ENCODE results near the gene ACLY. TPM values are rescaled to one million over a fixed set of nuclear protein-coding genes. Genes with fewer than 3 reads are reported as not detected.
"Not testable (repeated sequence)": the region's sequence is repeated elsewhere in the genome, so short reads cannot be mapped to it uniquely, and the experiment has no call there.

The ACLY gene
- total RNA-seq, 1 donor from 2014 or later: 286 TPM

DNA sequence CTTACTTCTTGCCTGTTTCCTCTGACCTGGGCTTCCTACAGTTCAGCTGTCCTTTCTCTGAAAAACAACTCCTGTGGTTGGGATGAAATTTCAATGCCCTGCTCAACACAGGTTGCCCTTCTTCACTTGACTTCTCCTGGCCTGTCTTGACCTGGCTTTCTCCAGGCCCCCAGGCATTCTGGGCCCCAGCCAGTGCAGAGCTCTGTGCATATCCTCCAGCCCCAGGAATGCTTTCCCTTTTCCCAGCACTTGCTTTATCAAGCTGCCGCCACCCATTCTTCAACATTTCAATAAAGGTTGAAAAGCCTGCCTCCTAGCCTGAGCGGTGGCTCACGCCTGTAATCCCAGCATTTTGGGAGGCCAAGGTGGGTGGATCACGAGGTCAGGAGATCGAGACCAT, 22.4 kb upstream of the ACLY start:
- DNase-seq (ENCODE audit: extremely low read depth, low read depth, low spot score): no peak

DNA sequence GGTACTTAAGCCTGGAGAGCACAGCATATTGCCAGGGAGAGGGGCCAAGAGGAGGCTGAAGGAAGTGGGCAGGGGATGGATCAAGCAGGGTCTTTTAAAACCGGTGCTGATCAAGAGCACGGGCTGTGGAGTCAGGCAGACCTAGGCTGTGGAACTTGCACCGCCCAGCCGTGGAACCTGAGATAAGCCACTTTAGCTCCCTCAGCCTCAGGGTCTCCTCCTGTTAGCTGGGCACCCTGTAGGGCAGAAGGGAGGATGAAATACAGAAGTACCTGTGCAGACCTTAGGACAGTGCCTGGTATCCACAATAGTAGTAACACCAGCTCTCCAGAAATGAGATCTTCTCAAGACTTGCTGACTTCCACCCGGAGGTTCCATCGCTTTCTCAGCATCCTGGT, 20.9 kb upstream of the ACLY start:
- no peak for DNase-seq (ENCODE audit: extremely low read depth, low read depth, low spot score)

DNA sequence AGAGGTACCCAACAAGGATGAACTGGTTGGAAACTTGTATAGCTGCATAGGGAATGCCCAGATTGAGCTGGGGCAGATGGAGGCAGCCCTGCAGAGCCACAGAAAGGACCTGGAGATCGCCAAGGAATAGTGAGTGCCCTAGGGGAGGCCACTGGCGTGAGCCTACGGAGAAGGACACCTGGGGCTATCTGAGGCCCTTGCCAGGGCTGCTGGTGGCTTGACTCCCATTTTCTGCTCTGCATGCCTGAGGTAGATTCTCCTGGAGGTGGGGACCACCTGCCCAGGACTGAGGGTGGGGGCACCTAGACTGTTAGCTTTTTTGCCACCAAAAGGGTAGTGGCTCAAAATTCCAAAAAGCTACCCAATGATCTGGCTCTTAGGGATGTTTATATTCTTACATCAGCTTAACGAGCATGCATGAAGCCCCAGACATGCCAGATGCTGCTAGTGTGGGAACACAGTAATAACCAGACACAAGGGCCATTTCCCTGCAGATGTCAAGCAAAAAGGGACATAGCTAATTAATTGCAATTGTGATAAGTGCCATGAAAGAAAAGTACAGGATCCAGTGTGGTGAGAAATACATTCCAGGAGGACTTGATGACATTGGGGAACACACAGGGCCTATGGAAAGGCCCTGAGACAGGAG, 20.4 kb upstream of the ACLY start:
- DNase-seq (ENCODE audit: extremely low read depth, low read depth, low spot score): no peak

DNA sequence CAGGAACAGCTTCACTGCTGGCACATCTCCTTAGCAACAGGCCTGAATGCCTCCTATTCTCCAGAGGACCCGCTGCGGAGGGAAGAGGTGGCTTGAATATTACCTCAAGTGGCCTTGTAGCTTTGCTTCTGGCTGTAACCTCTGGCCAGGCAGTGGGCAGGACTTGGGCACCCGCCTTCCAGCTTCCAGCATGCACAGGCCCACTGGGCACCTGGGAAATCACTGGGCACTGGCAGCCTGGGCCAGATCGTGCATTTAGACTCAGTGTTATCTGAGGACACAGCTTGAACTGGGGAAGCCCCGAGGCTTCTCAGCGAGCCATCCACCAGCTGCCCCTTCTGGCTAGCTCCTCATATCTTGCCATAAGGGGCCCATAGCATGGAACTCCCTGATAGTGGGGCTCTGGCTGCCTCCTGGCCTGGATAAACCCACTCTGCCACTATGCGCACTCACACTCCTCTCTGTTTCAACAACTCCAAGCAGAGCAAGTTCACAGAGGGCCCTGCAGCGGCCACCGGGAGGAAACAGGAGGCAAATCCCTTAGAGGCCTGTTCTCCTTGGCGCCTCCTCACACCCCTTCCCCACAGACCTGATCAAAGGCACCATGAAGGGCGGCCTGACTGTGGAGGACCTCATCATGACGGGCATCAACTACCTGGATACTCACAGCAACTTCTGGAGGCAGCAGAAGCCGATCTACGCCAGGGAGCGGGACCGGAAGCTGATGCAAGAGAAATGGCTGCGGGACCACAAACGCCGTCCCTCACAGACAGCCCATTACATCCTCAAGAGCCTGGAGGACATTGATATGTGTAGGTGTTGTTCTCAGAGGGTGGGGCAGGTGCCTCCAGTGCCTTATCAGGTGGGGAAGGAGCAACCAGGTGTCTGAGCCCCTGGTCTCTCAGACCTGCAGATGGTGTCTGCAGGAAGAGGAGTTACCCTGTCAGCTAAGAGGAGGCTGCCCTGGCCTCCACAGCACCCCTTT, 19.5 kb upstream of the ACLY start:
- no peak for DNase-seq (ENCODE audit: extremely low read depth, low read depth, low spot score)

DNA sequence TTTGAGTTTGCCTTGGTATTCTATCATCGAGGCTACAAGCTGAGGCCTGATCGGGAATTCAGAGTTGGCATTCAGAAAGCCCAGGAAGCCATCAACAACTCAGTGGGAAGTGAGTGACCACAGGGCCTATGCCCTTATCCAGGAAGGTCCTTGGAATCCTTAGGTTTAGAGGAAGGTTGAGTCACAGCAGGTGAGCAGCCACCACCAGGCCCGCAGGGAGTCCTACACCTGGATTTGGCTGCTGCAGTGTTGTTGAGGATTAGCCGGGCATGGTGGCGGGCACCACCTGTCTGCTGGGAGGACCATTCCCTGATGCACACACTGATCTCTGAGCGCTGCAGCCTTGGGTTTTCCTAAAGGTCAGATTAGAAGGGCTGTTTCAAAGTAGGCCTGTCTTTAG, 16.9 kb upstream of the ACLY start:
- DNase-seq (ENCODE audit: extremely low read depth, low read depth, low spot score): no peak

DNA sequence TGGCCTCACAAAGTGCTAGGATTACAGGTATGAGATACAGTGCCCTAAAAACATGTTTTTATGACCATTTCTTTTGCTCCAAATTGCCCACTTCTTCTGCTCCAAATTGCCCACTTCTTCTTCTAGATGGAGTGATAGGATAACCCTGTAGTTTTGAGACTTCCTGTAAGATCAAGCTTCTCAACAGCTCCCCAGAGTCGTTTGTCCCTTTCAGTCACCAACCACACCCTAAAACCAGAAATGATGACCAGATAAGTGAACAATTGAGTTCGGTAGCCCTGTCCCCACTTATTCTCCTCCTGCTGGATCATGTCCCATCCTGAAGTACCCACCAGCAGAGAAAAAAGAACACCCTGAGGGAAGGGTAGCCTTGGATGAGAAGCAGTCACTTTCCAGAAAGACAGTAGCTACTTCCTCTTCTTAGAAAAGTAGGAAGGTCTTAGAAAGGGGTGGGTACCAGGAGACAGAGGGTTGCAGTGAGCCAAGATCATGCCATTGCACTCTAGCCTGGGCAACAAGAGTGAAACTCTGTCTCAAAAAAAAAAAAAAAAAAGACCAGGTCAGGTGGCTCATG, 14.2 kb upstream of the ACLY start:
- DNase-seq (ENCODE audit: extremely low read depth, low read depth, low spot score): no peak

DNA sequence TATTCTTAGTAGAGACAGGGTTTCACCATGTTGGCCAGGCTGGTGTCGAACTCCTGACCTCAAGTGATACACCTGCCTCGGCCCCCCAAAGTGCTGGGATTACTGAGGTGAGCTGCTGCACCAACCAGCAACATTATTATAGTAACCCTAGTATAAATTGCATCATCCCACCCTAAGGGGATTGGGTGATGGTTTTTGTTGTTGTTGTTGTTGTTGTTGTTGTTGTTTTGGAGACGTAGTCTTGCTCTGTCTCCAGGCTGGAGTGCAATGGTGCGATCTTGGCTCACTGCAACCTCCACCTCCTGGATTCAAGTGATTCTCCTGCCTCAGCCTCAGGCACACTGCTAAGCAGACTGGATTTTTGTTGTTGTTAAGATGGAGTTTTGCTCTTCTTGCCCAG, 13.0 kb upstream of the ACLY start:
- not testable (repeated sequence) for DNase-seq (ENCODE audit: extremely low read depth, low read depth, low spot score)

DNA sequence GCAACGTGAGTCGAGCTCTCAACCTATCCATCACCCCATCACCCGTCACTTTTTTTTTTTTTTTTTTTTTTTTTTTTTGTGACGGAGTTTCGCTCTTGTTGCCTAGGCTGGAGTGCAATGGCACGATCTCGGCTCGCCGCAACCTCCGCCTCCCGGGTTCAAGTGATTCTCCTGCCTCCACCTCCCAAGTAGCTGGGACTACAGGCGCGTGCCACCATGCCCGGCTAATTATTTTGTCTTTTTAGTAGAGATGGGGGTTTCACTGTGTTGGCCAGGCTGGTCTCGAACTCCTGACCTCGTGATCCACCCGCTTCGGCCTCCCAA, 12.0 kb upstream of the ACLY start:
- not testable (repeated sequence) for DNase-seq (ENCODE audit: extremely low read depth, low read depth, low spot score)

DNA sequence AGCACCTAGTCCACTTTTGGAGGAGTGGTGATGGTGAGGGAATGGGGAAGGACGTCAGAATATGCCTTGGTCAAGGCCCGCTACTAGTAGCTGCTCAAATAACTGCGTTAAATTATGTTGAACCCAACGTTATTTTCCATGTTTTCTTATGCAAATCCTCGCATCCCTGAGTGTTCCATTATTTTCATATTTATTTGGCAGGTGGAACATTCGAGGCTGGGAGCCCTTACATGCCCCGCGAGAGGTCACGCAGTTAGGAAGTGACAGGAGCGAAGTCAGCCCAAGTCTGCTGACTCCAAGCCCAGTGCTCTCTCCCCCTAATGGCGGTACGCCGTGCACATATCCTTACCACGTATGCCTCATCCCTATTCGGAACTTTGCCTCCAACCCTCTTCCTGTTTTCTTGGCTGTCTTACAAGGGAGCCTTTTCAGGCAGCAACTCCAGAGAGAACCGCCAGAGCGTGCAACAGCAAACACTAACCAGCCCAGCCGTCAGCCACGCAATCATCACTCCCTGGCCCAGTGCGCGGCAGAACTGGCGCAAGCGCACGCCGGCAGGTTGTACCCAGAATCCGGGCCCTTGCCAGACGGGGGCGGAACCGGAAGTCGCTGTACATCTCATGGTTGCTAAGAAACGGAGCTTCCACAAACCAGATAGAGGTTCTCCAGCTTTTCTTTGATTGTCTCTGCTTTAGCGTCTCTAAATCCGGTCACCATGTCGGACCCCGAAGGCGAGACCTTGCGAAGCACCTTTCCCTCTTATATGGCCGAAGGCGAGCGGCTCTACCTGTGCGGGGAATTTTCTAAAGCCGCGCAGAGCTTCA, 11.5 kb upstream of the ACLY start, which contains the start of gene ODAD4:
Gene ODAD4, plus strand, starts transcription at position 609 of the 824 bp plus-strand sequence. Its CDS starts 107 bp downstream, at position 716.
- DNase-seq (ENCODE audit: extremely low read depth, low read depth, low spot score): peak; percentile 77

DNA sequence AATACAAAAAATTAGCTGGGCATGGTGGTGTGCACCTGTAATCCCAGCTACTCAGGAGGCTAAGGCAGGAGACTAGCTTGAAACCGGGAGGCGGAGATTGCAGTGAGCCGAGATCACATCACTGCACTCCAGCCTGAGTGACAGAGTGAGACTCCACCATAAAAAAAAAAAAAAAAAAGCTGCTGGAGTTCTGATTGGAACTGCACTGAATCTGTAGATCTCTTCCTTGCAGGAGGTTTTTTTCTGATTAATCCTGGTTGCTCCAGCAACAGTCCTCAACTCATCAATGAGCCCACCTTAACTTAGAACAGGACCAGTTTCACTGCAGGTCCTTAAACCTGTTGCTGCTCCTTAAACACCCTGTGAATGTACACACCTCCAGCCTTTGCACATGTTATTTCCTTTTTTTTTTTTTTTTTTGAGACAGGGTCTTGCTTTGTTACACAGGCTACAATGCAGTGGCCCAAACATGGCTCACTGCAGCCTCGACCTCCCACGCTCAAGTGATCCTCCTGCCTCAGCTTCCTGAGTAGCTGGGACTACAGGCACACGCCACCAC, 10.0 kb upstream of the ACLY start:
- no peak for DNase-seq (ENCODE audit: extremely low read depth, low read depth, low spot score)

DNA sequence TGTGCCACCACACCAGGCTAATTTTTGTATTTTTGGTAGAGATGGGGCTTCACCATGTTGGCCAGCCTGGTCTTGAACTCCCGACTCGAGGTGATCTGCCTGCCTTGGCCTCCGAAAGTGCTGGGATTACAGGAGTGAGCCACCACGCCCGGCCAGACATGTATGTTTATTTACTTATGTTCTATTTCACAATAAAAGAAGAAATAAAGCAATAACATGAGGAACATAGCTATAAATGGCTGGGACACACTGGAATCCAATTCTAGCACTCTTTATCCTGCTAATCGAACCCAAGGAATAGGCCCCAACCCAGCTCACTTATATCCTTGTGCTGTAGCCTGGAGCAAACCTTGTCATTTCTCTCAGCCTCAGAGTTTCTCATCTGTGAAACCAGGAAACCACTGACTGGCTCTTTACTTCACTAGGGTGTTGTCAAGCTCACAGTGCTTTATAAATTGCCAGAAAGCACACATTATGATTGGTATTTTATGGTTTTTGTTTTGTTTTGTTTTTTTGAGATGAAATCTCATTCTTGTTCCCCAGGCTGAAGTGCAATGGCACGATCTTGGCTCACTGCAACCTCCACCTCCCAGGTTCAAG, 7.3 kb upstream of the ACLY start:
- no peak for DNase-seq (ENCODE audit: extremely low read depth, low read depth, low spot score)

DNA sequence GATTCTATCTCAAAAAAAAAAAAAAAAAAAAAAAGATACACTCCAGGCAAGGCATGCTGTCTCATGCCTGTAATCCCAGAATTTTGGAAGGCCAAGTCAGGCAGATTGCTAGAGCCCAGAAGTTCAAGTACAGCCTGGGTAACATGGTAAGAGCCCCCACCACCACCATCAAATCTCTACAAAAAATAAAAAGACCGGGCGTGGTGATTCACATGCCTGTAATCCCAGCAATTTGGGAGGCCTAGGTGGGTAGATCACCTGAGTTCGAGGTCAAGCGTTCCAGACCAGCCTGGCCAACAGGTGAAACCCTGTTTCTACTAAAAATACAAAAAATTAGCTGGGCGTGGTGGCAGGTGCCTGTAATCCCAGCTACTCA, 1.8 kb upstream of the ACLY start:
- no peak for DNase-seq (ENCODE audit: extremely low read depth, low read depth, low spot score)

DNA sequence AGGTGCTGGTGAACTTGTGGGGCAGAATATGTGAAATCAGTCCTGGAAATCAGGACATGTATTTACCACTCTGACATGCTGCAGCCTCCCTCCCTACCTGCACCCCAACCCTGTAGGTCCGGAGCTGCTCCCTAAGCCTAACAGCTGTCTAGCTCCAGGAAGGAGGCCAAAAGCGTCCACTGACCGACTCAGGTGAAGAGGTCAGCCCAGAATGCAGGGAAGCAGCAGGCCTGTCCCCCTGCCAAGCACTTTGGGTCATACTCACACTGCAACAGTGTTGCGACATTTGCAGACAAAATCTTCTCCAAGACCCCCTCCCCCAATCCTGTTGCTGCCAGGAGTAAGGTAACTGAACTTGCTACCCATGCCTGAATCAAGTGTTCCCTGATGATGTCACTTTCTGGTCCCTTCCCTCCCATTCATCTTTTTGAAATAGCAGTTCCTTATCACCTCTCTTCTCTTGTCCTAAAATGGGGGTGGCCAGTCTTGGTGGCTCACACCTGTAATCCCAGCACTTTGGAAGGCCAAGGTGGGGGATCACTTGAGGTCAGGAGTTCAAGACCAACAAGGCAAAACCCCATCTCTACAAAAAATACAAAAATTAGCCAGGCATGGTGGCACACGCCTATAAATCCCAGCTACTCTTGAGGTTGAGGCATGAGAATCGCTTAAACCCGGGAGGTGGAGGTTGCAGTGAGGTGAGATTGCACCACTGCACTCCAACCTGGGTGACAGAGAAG, 1.3 kb upstream of the ACLY start:
- DNase-seq (ENCODE audit: extremely low read depth, low read depth, low spot score): no peak

DNA sequence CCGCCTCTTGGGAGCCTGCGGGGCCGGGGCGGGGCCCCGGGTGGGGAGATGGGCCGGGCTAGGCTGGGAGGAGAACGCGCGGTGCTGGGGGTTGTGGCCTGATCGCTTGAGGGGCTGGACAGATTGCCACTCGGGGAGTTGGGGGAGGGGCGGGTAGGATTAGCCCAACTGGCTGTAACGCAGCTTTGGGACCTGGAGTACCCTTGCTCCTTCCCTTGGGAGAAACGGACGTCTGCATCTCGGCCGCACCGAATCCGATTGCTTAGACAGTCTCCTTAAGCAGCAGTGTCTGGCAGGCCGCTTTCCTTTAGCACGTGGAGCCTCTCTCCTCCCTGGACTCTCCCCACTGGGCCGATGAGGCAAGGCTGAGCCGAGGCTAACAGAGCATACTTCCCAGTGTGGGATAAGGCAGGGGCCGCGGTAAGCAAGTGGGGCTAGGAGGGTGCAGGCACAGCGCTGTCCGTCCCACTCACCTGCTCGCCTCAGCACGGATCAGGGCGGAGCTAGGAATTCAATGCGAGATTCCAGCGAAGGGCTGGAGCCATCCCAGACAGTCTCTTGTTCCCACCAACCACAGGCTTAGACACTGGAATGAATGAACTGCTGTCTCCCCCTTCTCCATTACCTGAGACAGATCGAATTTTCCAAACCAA, 540 bp upstream of the ACLY start:
- no peak for DNase-seq (ENCODE audit: extremely low read depth, low read depth, low spot score)

DNA sequence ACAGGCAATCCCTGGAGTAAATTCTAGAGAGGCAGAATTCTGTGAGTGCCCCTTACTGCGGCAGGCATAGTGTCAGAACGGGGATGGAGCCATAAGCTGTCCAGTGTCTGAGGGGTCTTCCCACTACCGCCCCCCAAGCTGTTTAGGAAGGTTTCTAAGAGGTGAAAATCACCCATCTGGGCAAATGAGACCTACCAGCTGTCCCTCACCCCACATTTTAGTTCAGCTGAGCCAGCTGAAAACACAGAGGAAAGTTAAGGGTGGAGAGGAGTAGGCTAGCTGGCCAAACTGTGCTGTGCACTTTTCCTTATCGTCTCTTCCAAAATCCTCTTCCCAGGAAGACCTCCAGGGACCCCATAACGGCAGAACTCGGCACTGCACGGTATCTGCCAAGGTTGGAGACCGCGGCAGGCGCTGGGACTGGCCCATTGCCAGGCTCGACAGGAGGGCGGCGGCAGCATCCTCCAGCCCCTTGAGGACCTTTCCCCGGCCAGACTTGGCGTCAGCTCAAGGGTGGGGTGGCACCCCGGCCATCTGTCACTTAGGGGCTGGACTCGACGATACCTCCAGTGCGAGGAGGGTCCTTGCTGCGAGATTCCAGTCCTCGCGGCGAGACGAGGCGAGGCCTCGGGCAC, 955 bp downstream of the ACLY start:
- no peak for DNase-seq (ENCODE audit: extremely low read depth, low read depth, low spot score)

DNA sequence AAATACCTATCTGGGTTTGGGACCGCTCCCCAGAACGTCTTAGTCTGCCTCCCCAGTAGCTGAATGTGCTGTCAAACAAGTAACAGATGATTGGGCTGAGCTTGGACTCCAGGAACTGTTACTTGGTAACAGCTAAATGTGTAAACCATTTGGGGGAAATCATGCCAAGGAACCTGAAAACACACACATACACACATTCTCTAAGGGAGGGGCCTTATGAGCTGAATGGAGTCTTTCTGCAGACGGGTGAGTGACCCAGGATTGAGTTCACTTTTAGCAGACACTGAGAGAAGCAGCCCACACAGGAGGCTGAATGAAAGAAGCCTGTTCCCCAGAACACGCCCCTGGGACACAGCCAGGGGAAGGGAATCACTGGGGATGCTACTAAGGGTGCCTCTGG, 1.6 kb downstream of the ACLY start:
- no peak for DNase-seq (ENCODE audit: extremely low read depth, low read depth, low spot score)

DNA sequence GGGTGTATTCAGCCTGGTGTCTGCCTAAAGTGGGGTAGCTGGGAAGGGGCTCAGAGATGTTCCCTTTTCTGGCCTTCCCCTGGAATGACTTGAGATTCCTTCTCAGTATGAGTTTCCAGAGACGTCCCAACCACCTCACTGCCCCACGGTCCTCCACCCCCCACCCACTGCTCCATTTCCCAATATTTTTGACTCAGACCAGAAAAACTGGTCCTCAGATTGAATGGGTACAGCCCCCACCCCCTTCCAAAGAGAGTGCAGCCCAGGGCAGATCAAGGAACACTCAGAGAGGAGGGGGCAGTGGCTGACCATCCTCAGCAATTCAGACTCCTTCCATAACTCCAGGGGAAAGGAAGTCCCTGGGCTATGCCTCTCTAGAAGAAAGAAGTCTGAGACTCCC, 3.2 kb downstream of the ACLY start:
- DNase-seq (ENCODE audit: extremely low read depth, low read depth, low spot score): no peak

DNA sequence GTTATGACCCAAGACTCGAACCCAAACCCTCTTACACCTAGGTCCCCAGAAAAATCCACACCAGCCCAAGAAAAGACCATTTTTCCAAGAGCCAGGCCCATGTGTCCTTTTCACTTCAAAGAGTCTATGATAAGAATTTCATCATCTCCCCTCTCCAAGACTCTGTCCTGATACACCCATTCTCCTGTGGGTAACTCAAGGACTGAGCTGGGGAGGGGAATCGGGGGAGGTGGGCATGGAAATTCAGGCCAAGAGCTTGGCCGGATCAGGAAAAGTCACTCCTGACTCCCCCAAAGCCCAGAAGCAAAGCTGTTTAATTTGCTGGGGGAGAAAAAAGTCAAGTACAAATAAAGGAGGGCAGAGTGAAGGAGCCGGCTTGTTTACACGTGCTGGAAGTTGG, 3.7 kb downstream of the ACLY start:
- DNase-seq (ENCODE audit: extremely low read depth, low read depth, low spot score): no peak

DNA sequence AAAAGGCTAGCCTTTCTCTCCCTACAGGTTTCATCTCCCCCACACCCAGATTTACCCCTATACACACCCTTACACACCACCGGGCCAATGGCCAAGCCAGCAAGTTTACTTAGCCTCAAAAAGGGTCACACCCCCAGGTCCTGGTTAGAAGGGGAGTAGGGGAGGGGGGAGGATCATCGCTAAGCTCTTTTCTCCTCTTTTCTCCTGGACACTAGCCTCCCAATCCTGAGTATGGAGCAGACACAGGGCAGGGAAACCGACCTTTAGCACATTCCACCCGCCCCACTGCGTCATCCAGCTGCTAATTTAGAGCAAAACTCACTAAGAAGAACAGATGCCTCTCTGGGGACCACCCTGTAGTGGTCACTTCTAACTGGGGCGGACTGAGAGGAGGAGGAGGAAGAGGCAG, 4.4 kb downstream of the ACLY start:
- DNase-seq (ENCODE audit: extremely low read depth, low read depth, low spot score): no peak

Data from glomerular endothelial cell (primary cell).